ENCODE data around the gene KIAA0513.

DNA sequence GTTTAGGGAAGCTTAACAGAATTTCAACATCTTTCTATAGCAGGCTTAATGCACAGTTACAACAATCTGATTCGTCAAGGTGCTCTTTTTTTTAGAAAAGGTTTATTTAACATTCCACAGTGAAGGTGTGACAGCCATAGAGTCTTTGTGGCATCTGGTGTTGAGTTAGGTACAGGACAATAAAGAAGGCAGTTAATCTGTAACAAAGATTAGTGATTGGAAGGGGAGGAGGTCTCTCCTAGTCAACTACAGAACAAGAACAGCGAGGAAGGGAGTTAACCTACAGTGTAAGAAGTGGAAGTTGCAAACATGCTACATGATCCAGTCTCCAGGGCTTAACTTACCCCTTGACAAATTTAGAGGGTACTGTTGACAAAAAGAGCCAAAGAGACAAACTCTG is 13.3 kb upstream of the KIAA0513 start:
- TF ChIP-seq, protein P1, sequence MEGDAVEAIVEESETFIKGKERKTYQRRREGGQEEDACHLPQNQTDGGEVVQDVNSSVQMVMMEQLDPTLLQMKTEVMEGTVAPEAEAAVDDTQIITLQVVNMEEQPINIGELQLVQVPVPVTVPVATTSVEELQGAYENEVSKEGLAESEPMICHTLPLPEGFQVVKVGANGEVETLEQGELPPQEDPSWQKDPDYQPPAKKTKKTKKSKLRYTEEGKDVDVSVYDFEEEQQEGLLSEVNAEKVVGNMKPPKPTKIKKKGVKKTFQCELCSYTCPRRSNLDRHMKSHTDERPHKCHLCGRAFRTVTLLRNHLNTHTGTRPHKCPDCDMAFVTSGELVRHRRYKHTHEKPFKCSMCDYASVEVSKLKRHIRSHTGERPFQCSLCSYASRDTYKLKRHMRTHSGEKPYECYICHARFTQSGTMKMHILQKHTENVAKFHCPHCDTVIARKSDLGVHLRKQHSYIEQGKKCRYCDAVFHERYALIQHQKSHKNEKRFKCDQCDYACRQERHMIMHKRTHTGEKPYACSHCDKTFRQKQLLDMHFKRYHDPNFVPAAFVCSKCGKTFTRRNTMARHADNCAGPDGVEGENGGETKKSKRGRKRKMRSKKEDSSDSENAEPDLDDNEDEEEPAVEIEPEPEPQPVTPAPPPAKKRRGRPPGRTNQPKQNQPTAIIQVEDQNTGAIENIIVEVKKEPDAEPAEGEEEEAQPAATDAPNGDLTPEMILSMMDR (IDR thresholded peaks at IDR 0.05), result no peak
- TF ChIP-seq EZH2 (IDR thresholded peaks at IDR 0.05; ENCODE audit: borderline replicate concordance, insufficient read depth, low read depth, low read length, poor library complexity, severe bottlenecking), result no peak
